ENCODE data around the gene TIGD6. TPM values are rescaled to one million over a fixed set of nuclear protein-coding genes. Genes with fewer than 3 reads are reported as not detected.

TIGD6 gene
- total RNA-seq, 1 experiment from 2014 or later, result 2.1 TPM

- Histone ChIP-seq H4K20me1 (ENCODE audit: insufficient read depth) (no peaks in the 10 kb centered on the region), H3K9ac (ENCODE audit: low read length) (no peak overlapping the region), H3K9me3 (ENCODE audit: control insufficient read depth in 1 of 2, insufficient read depth in 1 of 2, low read depth in 1 of 2, low read length in 2 of 2) (no peaks in the 10 kb centered on the region), H3K4me2 (ENCODE audit: low read length) (no peak overlapping the region), H3K36me3 (ENCODE audit: control insufficient read depth in 1 of 2, insufficient read depth in 2 of 2, low read length in 2 of 2) (no peaks in the 10 kb centered on the region), H3K9me2 (ENCODE audit: insufficient read depth) (no peaks in the 10 kb centered on the region), H3K4me3 (replicated peaks in 1 of 2; ENCODE audit: low read depth in 1 of 2, low read length in 2 of 2) (no peak overlapping the region), H3K27ac (ENCODE audit: low read depth, low read length) (no peak overlapping the region), H3K79me2 (ENCODE audit: insufficient read depth, low read length) (peaks cover 8% of the 10 kb centered on the region), H3K4me1 (ENCODE audit: control insufficient read depth in 1 of 2, insufficient read depth in 2 of 2, low read length in 2 of 2) (peaks cover 4 to 12% of the 10 kb centered on the region in 2 experiments; a peak in 3 of 4 replicates), H2AFZ (ENCODE audit: low read depth, low read length, poor library complexity, severe bottlenecking) (no peak overlapping the region), H3K27me3 (ENCODE audit: insufficient read depth, low read length) (no peaks in the 10 kb centered on the region)
- intact Hi-C loops (cut with micrococcal nuclease), result no loop called here
- BruUV-seq (replicated peaks), result no TSS peak
- ChIA-PET CTCF (interaction anchor here (0.5 to 1.8 kb wide), 2 partner anchors 162 to 329 kb away, joined by 3 to 7 read pairs; no protein-coding TSS in a partner anchor), POLR2A (interaction anchor here (1.1 kb wide), 1 partner anchor 36 kb away, joined by 3 read pairs; the partner anchor contains the start of gene SLC26A2), RAD21 (ENCODE audit: low non-redundant PET in 1 of 2, low total read pairs in 2 of 2, uncharacterized antibody in 2 of 2, unreplicated experiment in 2 of 2) (no interaction called here)
- DNase-seq (ENCODE audit: low read depth, low spot score), result no peak
- TF ChIP-seq POLR2A (IDR thresholded peaks at IDR 0.05; ENCODE audit: borderline replicate concordance, extremely low read depth, insufficient read depth, insufficient read length), result no peak
- TF ChIP-seq JUND (IDR thresholded peaks at IDR 0.05), result no peak
- no peak for TF ChIP-seq SIN3A (IDR thresholded peaks at IDR 0.05; ENCODE audit: low read depth)
- no peak for TF ChIP-seq ZBTB33 (IDR thresholded peaks at IDR 0.05; ENCODE audit: extremely low read depth, insufficient replicate concordance, low read length)
- no peak for TF ChIP-seq TCF7L2 (IDR thresholded peaks at IDR 0.05; ENCODE audit: borderline replicate concordance, extremely low read depth, insufficient read depth, insufficient read length)
- no peak for TF ChIP-seq EZH2phosphoT487 (IDR thresholded peaks at IDR 0.05; ENCODE audit: borderline replicate concordance)
- no peak for TF ChIP-seq POLR2AphosphoS5 (IDR thresholded peaks at IDR 0.05; ENCODE audit: low read depth, low read length)
- TF ChIP-seq ZNF274 (IDR thresholded peaks at IDR 0.05; ENCODE audit: low read depth, low read length), result no peak
- TF ChIP-seq YY1 (IDR thresholded peaks at IDR 0.05; ENCODE audit: extremely low read depth, insufficient replicate concordance, low read depth, low read length), result no peak
- TF ChIP-seq EZH2 (IDR thresholded peaks at IDR 0.05), result no peak
- no peak for TF ChIP-seq ATF3 (IDR thresholded peaks at IDR 0.05)
- TF ChIP-seq CTCF (IDR thresholded peaks at IDR 0.05 in 2 of 3, conservative IDR thresholded peaks at IDR 0.05 in 1 of 3; ENCODE audit: borderline replicate concordance in 1 of 3, insufficient read depth in 1 of 3, low read depth in 2 of 3, low read length in 2 of 3), result no peak
- TF ChIP-seq ELF1 (IDR thresholded peaks at IDR 0.05; ENCODE audit: borderline replicate concordance, low read depth), result no peak
- no peak for ATAC-seq
Measured at GRCh38 chr5:149996205-149996890, 4.1 kb downstream of the TIGD6 start.

Measured in HCT116 (cell line).